HG03469 (cell line): ENCODE measurements around the gene ASIC2.

Experiments used
- ATAC-seq: cut with Tn5 transposase; IDR thresholded peaks from one replicate; pipeline ENCODE4 v1.9.1; 2021; ENCODE audit warnings: mild to moderate bottlenecking, moderate library complexity, moderate number of reproducible peaks; ENCODE audit not compliant: unreplicated experiment

The ASIC2 gene

GRCh38 chr17:33033176-33033575 is 259.9 kb downstream of the ASIC2 start:
- ATAC-seq, result no peak

DNA sequence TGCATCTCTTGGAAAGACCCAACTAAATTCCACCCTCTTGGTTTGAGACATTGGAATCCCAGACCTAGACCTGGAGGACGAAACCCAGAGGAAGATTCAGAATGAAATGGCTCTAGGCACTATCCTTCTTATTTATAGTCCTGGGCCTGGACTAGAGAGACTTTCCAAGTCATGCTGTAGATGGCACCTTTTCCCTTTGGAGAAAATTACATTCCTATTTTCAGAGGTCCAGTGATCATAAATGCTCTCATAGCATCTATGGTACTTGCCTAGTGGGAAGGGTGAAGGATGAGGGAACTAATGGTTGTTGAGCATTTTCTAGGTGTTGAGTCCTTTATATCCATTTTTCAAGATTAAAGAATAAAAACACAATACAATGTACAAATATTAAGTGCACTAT is 264.3 kb downstream of the ASIC2 start:
- ATAC-seq, result no peak

DNA sequence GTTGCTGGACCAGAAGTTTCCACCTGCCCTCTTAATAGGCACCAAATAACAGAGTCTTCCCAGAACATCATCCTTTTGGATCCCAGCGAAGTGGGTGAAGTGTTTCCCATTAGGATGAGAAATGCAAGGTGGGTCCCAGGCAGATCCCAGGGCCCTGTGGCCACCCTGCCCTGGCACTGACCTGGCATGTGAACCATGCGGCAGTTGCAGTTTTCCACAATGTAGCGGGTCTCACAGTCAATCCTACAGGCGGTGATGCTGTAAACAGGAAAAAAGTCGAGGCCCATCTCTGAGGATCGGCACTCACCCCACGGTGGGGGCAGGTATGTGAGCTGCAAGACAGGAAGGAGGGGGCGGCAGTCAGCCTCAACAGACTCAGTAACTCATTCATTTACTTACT is 265.0 kb downstream of the ASIC2 start:
- ATAC-seq, result no peak

GRCh38 chr17:33024688-33025486 is 268.2 kb downstream of the ASIC2 start:
- ATAC-seq, result no peak

DNA sequence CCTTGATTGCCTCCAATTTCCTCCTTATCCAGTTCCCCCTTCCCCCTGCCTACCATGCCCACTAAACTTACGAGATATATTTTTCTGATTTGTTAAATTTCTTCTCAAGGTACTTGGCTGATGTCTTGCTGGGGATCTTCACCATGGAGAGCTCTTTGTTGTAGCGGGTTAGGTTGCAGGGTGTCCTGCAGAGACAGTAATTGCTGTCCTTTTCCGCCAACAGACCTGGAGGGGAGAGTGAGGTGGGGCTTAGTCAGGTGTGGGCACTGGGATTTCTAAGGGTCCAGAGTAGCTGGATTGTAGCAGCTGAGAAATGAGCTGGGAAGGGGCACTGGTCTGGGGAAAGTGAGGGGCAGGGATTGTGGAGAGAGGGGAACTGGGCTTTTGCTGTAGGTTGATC is 269.3 kb downstream of the ASIC2 start:
- no peak for ATAC-seq

GRCh38 chr17:33021731-33022408 is 271.2 kb downstream of the ASIC2 start:
- no peak for ATAC-seq

- ATAC-seq, result no peak
Measured at GRCh38 chr17:33019161-33019890, 273.8 kb downstream of the ASIC2 start.

- no peak for ATAC-seq
Measured at GRCh38 chr17:33017366-33017765, 275.7 kb downstream of the ASIC2 start.

- no peak for ATAC-seq
Measured at GRCh38 chr17:33016920-33017319, 276.2 kb downstream of the ASIC2 start.

- ATAC-seq, result no peak
Measured at GRCh38 chr17:33015716-33016346, 277.3 kb downstream of the ASIC2 start.

GRCh38 chr17:33014751-33015150 is 278.3 kb downstream of the ASIC2 start:
- no peak for ATAC-seq

- ATAC-seq, result no peak
Measured at GRCh38 chr17:33013596-33014375, 279.3 kb downstream of the ASIC2 start.

DNA sequence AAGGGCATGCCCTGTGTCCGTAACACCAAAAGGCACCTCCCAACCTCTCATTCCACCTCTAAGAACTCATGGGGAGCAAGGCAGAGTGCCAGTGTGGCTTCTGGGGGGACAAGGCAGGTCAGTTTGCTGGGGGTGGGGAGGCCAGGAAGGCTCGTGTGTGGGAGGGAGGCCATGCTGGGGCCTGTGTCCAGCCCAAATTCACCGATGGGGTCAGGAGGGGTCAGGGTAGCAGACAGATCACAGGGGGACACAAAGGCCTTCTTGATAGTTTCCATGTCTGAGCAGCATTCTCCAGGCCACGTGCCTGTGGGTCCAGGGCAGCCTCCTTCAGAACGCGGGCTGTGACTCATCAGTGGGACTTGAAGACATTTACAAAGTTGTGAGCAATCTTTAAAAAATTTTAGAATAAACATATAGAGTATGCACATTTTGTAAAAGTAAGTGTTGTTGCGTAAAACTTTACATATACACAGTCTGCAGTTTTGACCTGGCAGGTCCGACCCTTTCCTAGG is 280.5 kb downstream of the ASIC2 start:
- no peak for ATAC-seq

DNA sequence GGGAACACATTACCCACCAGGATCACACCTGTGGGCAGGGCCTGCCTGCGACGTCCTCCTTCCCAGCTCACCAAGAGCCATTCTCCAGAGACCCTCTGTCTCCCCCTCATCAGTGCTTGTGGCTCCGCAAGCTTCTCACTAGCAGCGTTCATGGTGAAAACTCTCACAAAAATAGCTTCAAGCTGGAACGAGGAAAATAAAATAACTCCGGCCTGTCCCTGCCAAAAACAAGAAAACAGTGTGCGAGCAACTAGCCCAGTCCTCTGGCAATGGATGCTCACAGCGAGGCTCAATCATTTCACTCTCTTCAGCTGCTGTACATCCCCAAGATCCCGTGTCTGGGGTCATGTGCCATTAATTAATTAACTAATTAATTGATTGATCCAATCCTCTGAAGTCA is 283.5 kb downstream of the ASIC2 start:
- ATAC-seq, result no peak

- ATAC-seq, result no peak
Measured at GRCh38 chr17:33007186-33007585, 285.9 kb downstream of the ASIC2 start.

DNA sequence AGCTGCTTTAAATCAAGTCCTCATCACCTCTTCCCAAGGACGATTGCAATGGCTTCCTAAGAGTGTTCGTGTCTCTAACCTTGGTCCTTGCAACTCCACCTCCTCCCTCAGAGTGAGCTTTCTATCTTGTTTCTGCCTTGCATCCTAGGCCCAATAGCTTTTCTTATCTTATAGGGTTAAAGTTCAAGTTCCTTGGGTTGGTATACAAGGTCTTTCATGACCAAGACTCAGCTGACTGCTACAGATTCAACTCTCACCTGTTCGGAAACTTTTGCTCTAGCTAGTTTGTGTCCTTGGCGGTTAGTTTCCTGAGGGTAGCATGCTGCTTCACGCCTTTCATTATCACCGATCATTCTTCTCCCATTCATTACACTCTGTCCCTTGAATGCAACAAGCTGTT is 290.8 kb downstream of the ASIC2 start:
- no peak for ATAC-seq

DNA sequence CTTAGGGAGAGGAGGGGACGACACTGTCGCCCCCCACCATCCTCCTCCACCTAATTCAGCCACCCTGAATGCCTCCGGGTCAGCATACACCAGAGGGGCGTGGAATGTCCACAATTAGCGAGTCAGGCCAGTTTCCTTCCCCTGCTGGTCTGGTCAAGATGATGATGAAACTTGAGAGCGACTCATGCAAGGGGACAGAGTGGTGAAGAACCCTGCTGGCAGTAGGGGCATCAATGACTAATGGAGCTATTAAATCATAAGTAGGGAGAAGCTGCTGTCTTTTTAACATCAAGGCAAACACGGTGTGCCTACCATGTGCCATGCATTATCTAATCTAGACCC is 294.2 kb downstream of the ASIC2 start:
- no peak for ATAC-seq

DNA sequence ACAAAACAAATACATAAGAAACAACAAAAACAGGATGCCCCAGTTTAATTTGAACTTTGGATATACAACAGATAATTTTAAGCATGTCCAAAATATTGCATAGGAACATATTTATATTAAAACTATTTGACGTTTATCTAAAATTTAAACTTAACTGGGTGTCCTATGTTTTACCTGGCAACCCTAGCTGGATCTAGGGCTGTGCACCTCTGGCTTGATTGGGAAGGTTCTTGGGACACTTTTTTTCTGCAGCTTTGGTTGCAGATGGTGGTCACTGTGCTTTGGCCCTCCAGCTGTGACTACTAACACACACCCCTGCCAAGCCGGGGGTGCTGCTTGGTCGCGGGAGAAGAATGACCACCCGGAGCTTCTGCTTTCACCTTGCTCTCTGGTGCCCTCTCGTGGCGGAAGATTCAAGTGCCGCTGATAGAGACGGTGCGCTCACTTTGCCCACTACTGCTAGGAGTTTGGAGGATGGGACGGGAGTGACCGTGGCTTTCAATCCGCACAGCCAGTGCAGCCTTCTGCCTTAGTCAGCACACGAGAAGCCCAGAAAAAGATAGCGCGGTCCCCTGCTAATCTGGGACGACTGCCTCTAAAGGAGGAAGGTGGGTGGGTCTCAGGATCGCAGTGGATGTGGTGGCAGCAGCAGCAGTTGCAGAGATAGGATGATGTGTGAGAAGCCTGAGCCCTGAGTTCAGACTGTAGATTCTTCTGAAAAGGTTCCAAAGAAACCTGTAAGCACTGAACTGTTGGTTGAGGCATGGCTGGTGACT is 294.8 kb downstream of the ASIC2 start:
- no peak for ATAC-seq

- no peak for ATAC-seq
Measured at GRCh38 chr17:32995416-32996045, 297.6 kb downstream of the ASIC2 start.
